HL-60 (cell line): Measurements from ENCODE around the gene PBX3.

Experiments
- CTCF ChIP-seq: IDR thresholded peaks from one replicate; pipeline ENCODE4 v1.5.1; 2011; ENCODE audit warnings: low read length, control low read depth, inconsistent platforms; ENCODE audit not compliant: insufficient read depth
- GABPA ChIP-seq: IDR thresholded peaks from 2 replicates; pipeline ENCODE4 v1.6.1; 2012; ENCODE audit warnings: low read depth
- POLR2AphosphoS5 ChIP-seq: IDR thresholded peaks from 2 replicates; pipeline ENCODE4 v1.6.1; 2012; ENCODE audit warnings: low read depth
- REST ChIP-seq: IDR thresholded peaks from 2 replicates; pipeline ENCODE4 v1.6.1; 2012; ENCODE audit warnings: low read depth; ENCODE audit not compliant: insufficient replicate concordance

- TF ChIP-seq CTCF (no peak), REST (no peak), POLR2AphosphoS5 (no peak), GABPA (no peak)
These were observed 142.6 kb downstream of the PBX3 start for GRCh38 chr9:125889476-125890419.
